ENCODE data around the gene SCUBE3.

The SCUBE3 gene

DNA sequence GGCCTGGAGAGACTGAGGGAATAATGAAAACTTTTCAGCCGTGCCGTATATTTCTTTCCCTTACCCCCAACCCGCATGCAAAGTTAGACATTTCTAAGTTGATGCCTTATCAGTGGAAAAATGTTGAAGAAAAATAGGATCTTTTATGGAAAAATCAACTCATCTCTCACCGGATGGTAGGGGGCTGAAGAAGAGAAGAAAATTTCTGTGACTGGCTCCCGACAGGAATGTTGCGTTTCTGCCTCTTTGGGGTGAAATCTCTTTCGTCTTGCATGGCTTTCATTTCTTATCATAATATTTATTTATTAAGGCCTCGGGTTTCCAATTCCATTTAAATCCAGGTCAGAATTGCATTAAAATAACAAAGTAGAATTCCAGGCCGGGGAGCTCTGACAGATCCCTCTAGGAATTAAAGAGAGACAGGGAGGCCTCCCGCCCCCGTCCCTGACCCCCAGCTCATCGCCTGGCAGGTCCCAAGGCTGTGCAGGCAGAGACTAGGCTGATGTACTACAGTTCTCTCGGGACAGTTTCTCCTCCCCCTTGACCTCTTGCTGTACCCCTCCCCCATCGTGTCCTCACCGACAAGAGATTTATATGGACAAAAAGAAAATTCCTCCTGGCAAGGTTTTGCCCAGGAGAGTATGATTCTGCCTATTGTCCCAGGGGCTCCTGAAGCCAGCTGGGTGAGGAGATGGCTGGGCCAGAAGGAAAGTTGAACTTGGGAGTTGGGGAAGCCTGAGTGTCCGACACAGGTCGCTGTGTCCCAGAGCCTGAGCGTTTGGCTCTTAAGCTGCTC, 1.3 kb downstream of the SCUBE3 start:
- no peak for DNase-seq

- no peak for DNase-seq
These were observed 2.1 kb downstream of the SCUBE3 start for GRCh38 chr6:35215665-35216411.

DNA sequence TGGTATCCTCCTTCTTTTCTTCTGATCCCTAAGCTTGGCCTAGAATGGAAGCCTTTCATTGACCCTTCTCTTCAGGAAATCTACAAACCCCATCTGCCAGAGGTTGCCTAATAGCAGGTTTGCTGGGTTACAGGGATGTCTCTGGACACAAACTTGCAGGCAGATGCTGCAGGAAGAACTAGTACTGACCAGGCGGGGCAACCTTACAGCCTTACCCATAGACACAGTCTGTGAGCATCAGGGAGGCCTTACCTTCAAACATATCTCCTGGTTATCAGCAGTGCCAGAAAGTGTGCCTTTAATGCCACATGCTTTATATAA, 2.6 kb downstream of the SCUBE3 start:
- DNase-seq: no peak

DNA sequence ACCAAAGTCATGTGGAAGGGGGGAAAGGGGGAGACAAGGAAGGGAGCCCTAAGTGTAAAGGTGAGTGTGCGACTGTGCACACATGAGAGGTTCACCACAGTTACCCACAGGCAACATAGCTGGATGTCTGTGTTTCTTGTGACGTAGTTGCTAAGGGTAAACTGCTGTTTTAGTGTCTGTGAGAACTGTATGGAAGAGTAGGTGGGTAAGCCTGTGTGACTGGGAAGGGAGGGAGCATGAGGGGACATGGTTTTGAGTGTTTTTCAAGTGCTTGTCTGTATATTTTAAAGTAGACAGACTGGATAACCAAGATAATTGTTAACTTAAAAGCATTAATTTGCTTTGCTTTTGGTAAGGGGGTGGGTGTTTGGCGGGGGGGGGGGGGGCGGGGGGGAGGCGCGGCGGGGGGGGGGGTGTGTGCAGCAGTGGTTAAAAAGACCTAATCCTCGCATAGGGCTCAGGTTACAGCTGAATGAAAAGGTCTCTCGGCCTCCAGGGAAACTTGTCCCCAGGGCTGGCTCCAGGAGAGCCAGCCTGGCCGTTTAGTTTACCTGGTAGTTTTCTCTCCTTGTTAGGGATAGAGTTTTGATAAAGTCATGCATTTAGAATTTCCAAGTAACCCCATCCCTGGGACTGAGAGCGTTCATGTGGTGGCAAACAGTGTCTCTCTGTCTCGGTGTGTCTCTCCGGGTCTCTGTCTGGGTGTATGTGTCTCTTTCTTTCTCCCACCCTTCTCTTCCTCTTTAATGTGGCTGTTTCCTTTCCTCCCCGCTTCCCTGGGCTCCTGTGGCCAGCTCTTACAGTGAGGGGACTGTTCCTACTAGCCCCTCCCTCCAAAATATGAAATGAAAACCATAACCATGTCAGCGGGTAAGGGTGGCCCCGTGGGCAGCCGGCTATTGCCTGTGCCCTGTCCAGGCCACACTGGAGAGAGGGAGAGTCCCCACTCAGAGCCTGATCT, 3.4 kb downstream of the SCUBE3 start:
- DNase-seq: no peak

DNA sequence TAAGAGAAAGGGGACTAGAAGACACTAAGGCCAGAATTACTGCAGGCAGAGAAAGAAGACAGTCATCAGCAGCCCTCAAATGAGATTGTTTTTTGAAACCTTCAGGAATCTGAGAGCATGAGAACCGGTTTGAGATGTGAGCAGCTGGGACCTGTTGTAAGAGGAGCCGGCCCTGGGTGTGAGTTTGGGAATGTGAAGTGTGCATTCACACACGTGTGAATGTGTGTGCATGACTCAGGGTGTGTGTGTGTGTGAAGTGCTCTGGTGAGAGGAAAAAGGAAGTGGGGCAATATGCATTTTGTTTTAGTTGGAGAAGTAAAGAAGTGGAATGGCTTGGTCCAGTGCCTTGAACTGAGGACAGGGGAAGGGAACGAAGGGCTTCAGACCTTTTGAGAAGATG, 4.3 kb downstream of the SCUBE3 start:
- DNase-seq: no peak

DNA sequence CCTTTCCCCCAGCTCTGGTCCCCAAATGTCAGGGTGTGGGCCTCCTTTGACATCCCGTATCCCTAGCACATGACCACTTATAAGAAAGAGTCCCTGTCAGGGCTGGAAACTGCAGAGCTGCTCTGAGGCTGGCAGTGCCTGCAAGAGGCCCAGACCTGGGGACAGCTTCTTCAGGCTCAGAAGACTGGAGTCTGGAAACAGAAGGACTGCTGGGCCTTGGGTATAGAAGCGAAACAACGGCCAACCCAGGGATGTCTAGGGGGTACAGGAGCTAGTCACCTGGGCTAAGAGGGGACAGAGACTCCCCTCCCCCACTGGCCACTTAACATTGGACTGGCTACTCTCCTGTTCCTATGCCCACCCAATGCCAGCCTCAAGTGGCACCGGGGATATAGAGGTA, 4.7 kb downstream of the SCUBE3 start:
- no peak for DNase-seq

DNA sequence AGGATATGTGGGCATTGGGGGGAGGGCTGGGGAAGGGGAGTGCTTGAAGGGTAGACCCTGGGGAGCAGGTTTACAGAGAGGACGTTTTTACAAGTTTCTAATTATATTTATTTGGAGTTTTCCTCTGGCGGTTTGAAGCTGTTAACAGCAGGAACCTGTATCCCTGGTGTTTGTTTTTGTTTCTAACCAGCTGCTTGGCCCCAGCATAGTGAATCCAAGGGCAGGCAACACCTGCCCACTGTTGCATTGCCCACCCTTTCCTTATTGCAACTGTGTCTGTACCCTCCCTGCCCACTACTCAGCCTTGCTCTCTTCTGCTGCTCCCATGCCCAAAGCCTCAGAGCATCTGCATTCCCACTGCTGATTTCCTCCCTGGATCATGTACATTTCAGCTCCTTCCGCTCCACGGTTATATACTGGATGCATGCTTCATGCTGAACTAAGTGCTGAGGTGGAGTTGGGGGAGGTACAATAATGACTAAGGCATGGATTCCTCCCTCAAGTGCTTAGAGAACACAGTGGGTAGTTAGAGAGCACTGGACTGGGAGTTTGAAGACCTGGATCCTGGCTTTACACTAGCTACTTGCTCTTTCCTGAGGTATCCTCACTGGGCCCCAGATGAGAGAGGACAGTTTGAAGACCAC, 6.0 kb downstream of the SCUBE3 start:
- no peak for DNase-seq

- no peak for DNase-seq
These were observed 7.0 kb downstream of the SCUBE3 start for GRCh38 chr6:35220711-35221110.

DNA sequence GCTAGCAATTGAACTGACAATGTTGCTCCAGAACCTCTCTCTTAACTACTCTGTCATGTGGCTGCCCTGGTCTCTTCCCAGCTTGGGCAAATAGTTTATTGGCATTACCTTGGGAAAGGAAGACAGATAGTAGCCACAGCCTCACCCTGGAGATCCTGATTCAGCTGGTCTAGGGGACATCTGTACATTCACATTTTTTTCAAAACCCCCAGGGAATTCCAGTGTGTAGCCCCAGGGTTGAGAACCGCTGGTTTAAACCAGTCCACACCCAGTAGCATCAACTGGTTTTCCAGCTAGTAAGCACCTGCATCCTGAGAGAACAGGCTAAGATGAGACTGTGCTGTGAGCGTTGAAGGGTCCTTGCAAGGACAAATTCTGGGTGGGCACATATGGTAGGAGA, 9.6 kb downstream of the SCUBE3 start:
- no peak for DNase-seq

GRCh38 chr6:35224720-35225119, 11.0 kb downstream of the SCUBE3 start:
- no peak for DNase-seq

- no peak for DNase-seq
These were observed 14.7 kb downstream of the SCUBE3 start for GRCh38 chr6:35228481-35228880.

DNA sequence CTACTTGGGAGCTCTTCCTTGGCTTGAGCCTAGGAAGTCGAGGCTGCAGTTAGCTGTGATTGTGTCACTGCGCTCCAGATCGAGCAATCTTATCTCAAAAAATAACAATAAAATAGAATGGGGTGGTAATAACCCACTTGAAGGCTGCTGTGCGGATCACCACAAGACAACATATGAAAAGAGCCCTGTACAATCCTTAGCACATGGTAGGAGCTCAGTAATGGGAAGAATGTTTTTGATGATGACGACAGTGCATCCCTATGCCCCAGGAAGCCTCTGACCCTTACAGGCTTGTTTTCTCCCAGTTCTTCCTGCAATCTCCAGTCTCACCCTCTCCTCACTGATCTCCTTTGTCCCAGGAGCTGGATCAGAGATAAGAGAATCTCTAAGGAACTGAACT, 15.5 kb downstream of the SCUBE3 start:
- no peak for DNase-seq

GRCh38 chr6:35230498-35230897, 16.7 kb downstream of the SCUBE3 start:
- no peak for DNase-seq

- DNase-seq: no peak
These were observed 17.2 kb downstream of the SCUBE3 start for GRCh38 chr6:35230950-35231349.

GRCh38 chr6:35231563-35231962, 17.8 kb downstream of the SCUBE3 start:
- DNase-seq: no peak

DNA sequence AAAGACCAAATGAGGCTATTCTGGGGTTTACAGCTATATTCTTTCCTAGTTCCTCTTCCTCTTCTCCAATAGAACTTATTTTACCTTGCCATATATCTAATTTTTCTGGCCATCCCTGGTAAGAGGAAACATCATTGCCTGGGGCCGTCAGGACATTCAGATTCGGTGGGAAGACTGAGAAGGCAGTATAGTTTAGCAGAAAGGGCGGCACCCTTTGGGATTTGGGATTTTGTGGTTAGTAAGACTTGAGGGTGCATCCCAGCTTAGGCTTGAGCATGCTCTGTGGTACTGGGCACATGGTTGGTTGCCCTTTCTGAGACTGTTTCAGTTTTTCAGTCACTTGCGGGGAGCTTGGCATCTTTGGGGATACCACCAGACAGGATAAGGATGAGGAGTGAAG, 21.1 kb downstream of the SCUBE3 start:
- DNase-seq: no peak

GRCh38 chr6:35236223-35236622, 22.5 kb downstream of the SCUBE3 start:
- no peak for DNase-seq

- DNase-seq: no peak
These were observed 23.7 kb downstream of the SCUBE3 start for GRCh38 chr6:35237476-35237875.

DNA sequence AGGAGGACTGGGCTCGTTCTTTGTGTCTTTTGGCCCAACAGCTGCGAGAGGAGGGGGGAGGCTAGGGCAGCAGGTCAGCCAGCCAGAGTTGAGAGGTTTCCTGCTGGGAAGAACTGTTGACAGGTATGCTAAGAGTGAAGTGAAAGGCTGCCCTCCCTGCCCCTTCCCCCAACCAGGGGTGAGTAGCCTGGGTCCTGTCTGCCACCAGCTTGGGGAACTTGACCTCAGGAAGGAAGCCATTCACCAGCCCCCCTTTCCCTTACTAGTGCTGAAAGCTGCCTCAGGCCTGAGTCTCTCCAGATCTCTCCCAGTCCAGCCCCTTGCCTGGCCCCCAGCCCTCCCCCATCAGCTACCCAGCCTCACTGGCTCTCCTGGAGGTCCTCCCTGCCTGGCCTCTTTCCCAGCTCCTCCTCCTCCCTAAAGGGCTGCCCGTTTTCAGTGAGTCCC, 25.1 kb downstream of the SCUBE3 start:
- DNase-seq: no peak

GRCh38 chr6:35239581-35239980, 25.8 kb downstream of the SCUBE3 start:
- no peak for DNase-seq

DNA sequence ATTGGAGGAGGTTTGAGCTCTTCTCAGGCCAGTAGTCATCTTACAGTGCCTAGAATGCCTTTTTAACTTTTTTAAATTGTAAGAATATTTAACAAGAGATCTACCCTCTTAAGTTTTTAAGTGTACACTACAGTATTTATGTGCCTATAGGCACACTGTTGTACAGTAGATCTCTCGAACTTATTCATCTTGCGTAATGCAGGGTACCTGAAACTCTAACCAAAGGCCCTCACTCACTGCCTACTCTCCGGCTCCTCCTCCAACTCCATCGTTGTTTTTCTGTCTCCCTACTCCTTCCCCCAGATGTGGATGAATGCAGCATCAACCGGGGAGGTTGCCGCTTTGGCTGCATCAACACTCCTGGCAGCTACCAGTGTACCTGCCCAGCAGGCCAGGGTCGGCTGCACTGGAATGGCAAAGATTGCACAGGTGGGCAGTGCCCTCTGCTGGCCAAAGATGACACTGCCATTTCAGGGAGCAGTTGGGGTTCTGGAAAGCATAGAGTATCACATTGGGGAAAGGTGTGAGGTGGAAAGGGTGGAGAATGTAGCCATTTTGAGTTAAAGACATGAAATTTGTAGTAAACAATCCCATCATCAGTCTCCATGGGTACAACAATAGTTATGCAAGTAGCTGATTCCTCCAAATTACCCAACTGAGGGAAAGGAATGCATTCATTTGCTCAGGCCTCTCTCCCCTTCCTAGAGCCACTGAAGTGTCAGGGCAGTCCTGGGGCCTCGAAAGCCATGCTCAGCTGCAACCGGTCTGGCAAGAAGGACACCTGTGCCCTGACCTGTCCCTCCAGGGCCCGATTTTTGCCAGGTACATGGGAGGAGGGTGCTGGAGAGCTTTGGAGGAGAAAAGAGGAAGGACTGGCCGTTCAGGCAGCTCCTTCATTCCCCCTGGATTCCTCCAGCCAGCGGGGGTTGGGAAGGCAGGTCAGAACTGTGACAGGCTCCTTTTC, 27.4 kb downstream of the SCUBE3 start:
- peak; percentile 90 for DNase-seq

DNA sequence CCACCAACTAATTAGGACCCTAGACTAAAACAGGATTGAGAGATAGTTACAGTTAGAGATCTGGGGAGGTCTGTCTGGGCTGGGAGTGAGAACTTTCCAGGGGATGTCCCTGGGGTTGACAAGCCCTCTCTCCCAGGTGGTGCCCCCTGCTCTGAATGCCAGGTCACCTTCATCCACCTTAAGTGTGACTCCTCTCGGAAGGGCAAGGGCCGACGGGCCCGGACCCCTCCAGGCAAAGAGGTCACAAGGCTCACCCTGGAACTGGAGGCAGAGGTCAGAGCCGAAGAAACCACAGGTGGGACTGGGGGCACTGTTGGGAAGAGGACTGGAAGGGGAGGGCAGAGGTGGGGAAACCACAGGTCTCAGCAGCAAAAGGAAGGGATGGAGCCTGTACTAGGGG, 28.7 kb downstream of the SCUBE3 start:
- no peak for DNase-seq

Measured in stimulated activated CD8-positive, alpha-beta memory T cell treated with anti-CD3 and anti-CD28 coated beads, Interleukin-4, amount 100 ng/mL, for 48 hours (primary cell).